ENCODE measurements around the gene MAFB.

The MAFB gene

DNA sequence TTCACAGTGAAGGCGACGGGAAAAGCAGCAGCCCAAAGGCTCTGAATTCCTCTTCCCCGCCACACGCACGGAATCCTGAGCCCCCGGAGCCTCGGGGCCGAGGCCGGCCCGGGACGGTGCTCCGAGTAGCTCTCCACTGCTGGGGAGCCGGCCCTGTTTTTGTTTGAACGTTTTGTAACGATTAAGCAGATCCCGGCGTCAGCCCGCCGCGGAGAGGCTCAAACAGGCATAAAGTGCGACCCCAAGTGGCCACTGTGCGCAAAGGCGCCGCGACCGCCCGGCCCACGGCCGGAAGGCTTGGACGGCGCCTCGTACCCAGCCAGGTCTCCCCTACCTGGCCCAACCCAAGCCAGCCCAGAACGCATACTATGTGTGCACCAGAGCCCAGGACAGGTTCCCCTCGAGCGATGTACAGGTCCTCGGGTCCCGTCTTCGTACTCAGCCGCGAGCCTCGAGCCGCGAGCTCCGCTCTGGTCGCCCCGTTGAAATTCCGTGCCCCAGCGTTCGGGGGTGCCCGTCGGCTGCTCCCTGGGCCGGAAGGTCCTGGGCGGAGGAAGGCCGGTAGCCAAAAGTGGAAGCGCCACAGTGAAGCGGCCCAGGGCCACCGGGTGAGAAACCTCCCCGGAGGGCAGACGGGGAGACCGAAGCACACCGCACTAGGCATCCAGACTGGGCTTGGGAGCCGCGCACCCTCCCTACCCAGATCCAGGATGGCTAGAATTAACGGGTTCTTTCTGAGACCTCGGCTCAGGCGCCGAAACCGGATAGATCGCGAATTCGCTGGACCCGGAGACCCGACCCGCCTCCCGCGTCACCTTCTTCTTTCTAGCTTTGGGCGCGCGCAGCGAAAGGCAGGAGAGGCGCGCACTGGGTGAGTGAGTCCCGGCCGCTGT lies 1.2 kb upstream of the MAFB start (continued):
- TF ChIP-seq ZNF654 (tag by site-specific recombination; IDR thresholded peaks at IDR 0.05; ENCODE audit: low read depth) (peak; percentile 80), ZSCAN30 (tag by site-specific recombination; IDR thresholded peaks at IDR 0.05) (no peak), ZNF629 (tag by site-specific recombination; IDR thresholded peaks at IDR 0.05) (0 out of 2 replicates have a peak, but pooled peaks have one; percentile 18), ZNF24 (tag by site-specific recombination; IDR thresholded peaks at IDR 0.05) (no peak), ZBTB17 (tag by site-specific recombination; IDR thresholded peaks at IDR 0.05) (peak; percentile 68), ZNF335 (tag by site-specific recombination; conservative IDR thresholded peaks at IDR 0.05) (no peak; the same call in none of the 2 replicates), ZNF585B (tag by site-specific recombination; IDR thresholded peaks at IDR 0.05) (peak; percentile 47; the same call in 1 of the 2 replicates), ZNF223 (tag by site-specific recombination; IDR thresholded peaks at IDR 0.05) (no peak), ZNF239 (tag by site-specific recombination; IDR thresholded peaks at IDR 0.05) (no peak), SP7 (tag by site-specific recombination; IDR thresholded peaks at IDR 0.05) (peak; percentile 13; the same call in 1 of the 2 replicates), ZNF560 (tag by site-specific recombination; IDR thresholded peaks at IDR 0.05; ENCODE audit: borderline replicate concordance) (no peak), ZNF624 (tag by site-specific recombination; IDR thresholded peaks at IDR 0.05) (no peak)
- TF ChIP-seq, protein P1, sequence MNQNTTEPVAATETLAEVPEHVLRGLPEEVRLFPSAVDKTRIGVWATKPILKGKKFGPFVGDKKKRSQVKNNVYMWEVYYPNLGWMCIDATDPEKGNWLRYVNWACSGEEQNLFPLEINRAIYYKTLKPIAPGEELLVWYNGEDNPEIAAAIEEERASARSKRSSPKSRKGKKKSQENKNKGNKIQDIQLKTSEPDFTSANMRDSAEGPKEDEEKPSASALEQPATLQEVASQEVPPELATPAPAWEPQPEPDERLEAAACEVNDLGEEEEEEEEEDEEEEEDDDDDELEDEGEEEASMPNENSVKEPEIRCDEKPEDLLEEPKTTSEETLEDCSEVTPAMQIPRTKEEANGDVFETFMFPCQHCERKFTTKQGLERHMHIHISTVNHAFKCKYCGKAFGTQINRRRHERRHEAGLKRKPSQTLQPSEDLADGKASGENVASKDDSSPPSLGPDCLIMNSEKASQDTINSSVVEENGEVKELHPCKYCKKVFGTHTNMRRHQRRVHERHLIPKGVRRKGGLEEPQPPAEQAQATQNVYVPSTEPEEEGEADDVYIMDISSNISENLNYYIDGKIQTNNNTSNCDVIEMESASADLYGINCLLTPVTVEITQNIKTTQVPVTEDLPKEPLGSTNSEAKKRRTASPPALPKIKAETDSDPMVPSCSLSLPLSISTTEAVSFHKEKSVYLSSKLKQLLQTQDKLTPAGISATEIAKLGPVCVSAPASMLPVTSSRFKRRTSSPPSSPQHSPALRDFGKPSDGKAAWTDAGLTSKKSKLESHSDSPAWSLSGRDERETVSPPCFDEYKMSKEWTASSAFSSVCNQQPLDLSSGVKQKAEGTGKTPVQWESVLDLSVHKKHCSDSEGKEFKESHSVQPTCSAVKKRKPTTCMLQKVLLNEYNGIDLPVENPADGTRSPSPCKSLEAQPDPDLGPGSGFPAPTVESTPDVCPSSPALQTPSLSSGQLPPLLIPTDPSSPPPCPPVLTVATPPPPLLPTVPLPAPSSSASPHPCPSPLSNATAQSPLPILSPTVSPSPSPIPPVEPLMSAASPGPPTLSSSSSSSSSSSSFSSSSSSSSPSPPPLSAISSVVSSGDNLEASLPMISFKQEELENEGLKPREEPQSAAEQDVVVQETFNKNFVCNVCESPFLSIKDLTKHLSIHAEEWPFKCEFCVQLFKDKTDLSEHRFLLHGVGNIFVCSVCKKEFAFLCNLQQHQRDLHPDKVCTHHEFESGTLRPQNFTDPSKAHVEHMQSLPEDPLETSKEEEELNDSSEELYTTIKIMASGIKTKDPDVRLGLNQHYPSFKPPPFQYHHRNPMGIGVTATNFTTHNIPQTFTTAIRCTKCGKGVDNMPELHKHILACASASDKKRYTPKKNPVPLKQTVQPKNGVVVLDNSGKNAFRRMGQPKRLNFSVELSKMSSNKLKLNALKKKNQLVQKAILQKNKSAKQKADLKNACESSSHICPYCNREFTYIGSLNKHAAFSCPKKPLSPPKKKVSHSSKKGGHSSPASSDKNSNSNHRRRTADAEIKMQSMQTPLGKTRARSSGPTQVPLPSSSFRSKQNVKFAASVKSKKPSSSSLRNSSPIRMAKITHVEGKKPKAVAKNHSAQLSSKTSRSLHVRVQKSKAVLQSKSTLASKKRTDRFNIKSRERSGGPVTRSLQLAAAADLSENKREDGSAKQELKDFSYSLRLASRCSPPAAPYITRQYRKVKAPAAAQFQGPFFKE (tag by site-specific recombination; IDR thresholded peaks at IDR 0.05; ENCODE audit: borderline replicate concordance): no peak
- TF ChIP-seq, protein P2, sequence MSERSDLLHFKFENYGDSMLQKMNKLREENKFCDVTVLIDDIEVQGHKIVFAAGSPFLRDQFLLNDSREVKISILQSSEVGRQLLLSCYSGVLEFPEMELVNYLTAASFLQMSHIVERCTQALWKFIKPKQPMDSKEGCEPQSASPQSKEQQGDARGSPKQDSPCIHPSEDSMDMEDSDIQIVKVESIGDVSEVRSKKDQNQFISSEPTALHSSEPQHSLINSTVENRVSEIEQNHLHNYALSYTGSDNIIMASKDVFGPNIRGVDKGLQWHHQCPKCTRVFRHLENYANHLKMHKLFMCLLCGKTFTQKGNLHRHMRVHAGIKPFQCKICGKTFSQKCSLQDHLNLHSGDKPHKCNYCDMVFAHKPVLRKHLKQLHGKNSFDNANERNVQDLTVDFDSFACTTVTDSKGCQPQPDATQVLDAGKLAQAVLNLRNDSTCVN (tag by site-specific recombination; optimal IDR thresholded peaks at IDR 0.05): no peak
- TF ChIP-seq, protein P3, sequence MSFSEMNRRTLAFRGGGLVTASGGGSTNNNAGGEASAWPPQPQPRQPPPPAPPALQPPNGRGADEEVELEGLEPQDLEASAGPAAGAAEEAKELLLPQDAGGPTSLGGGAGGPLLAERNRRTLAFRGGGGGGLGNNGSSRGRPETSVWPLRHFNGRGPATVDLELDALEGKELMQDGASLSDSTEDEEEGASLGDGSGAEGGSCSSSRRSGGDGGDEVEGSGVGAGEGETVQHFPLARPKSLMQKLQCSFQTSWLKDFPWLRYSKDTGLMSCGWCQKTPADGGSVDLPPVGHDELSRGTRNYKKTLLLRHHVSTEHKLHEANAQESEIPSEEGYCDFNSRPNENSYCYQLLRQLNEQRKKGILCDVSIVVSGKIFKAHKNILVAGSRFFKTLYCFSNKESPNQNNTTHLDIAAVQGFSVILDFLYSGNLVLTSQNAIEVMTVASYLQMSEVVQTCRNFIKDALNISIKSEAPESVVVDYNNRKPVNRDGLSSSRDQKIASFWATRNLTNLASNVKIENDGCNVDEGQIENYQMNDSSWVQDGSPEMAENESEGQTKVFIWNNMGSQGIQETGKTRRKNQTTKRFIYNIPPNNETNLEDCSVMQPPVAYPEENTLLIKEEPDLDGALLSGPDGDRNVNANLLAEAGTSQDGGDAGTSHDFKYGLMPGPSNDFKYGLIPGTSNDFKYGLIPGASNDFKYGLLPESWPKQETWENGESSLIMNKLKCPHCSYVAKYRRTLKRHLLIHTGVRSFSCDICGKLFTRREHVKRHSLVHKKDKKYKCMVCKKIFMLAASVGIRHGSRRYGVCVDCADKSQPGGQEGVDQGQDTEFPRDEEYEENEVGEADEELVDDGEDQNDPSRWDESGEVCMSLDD (tag by site-specific recombination; IDR thresholded peaks at IDR 0.05): no peak
- TF ChIP-seq, protein P4, sequence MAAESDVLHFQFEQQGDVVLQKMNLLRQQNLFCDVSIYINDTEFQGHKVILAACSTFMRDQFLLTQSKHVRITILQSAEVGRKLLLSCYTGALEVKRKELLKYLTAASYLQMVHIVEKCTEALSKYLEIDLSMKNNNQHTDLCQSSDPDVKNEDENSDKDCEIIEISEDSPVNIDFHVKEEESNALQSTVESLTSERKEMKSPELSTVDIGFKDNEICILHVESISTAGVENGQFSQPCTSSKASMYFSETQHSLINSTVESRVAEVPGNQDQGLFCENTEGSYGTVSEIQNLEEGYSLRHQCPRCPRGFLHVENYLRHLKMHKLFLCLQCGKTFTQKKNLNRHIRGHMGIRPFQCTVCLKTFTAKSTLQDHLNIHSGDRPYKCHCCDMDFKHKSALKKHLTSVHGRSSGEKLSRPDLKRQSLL (tag by site-specific recombination; IDR thresholded peaks at IDR 0.05): no peak

Measured in HEK293 (cell line).